Thyroid gland (tissue), 4 donors: ENCODE results near the gene ZNF335.

Experiments used
- POLR2A ChIP-seq, 2 donors: fragments of 450-650 bp; IDR thresholded peaks; one replicate each; pipeline ENCODE4 v1.6.1; 2017; ENCODE audit warnings: antibody characterized with exemption in 2 of 2, mild to moderate bottlenecking in 2 of 2, moderate library complexity in 1 of 2
- TF ChIP-seq, protein P1 (sequence below), 6 experiments: fragments of 200-600 bp in 3 of 6; fragments of 450-650 bp in 3 of 6; sonication (generic) in 3 of 6; IDR thresholded peaks; one replicate each; pipeline ENCODE4 v1.5.1; 2016 to 2019; ENCODE audit warnings: antibody characterized with exemption in 6 of 6, mild to moderate bottlenecking in 2 of 6, inconsistent platforms in 1 of 6, moderate library complexity in 1 of 6

- no peak for TF ChIP-seq POLR2A (IDR thresholded peaks at IDR 0.05)
- TF ChIP-seq, protein P1, sequence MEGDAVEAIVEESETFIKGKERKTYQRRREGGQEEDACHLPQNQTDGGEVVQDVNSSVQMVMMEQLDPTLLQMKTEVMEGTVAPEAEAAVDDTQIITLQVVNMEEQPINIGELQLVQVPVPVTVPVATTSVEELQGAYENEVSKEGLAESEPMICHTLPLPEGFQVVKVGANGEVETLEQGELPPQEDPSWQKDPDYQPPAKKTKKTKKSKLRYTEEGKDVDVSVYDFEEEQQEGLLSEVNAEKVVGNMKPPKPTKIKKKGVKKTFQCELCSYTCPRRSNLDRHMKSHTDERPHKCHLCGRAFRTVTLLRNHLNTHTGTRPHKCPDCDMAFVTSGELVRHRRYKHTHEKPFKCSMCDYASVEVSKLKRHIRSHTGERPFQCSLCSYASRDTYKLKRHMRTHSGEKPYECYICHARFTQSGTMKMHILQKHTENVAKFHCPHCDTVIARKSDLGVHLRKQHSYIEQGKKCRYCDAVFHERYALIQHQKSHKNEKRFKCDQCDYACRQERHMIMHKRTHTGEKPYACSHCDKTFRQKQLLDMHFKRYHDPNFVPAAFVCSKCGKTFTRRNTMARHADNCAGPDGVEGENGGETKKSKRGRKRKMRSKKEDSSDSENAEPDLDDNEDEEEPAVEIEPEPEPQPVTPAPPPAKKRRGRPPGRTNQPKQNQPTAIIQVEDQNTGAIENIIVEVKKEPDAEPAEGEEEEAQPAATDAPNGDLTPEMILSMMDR (IDR thresholded peaks at IDR 0.05): no peak
Observed at GRCh38 chr20:45948261-45948733, 23.7 kb downstream of the ZNF335 start.
